ENCODE data around the gene AURKAIP1. TPM values are rescaled to one million over a fixed set of nuclear protein-coding genes. Genes with fewer than 3 reads are reported as not detected.

The AURKAIP1 gene
- total and polyA plus RNA-seq, 2 of the 13 experiments (the other 11 are each of a cell fraction or from before 2014, with no cell fraction given), result 69.5 to 175 TPM

GRCh38 chr1:1407636-1408318 lies 32.8 kb upstream of the AURKAIP1 start:
- H3K27me3 ChIP-seq (ENCODE audit: control insufficient read depth in 1 of 2, insufficient read depth in 2 of 2, low read length in 2 of 2), result no peaks in the 10 kb centered on the region
- H3K9ac ChIP-seq (ENCODE audit: insufficient read depth, low read depth, low read length), result peak overlapping the region; percentile 96
- peaks cover 5 to 12% of the 10 kb centered on the region in 2 experiments; a peak in 3 of 5 replicates for H3K36me3 ChIP-seq (replicated peaks in 1 of 2; ENCODE audit: control insufficient read depth in 1 of 2, insufficient read depth in 2 of 2, low read length in 2 of 2)
- in situ Hi-C loops (cut with HindIII; ENCODE audit: extremely low pct_ligation_motif_present, low pct_unique_long_range_greater_than_20kb) (no loop called here), intact Hi-C loops (cut with micrococcal nuclease; ENCODE audit: unreplicated experiment) (loop anchor here (5.0 kb wide), 1 partner anchor 35 kb away; no protein-coding TSS in a partner anchor)
- H3K4me2 ChIP-seq (ENCODE audit: low read depth, low read length), result peak overlapping the region; percentile 81
- no peak overlapping the region for H2AFZ ChIP-seq (ENCODE audit: low read length)
- no TSS peak for BruUV-seq (replicated peaks)
- ATAC-seq (peak; percentile 39), FAIRE-seq (no peak), DNase-seq (ENCODE audit: low spot score) (no peak)
- H3K9me3 ChIP-seq (ENCODE audit: low read length), result no peaks in the 10 kb centered on the region
- H3K4me3 ChIP-seq (replicated peaks in 1 of 3; ENCODE audit: insufficient read depth in 1 of 3, low read depth in 2 of 3, low read length in 3 of 3), result peak overlapping the region; percentile 81 to 89 (median 87)
- peaks cover 42% of the 10 kb centered on the region for H3K4me1 ChIP-seq (ENCODE audit: insufficient read depth, low read length)
- H3K27ac ChIP-seq (ENCODE audit: extremely low read length, insufficient read depth, low read length), result peak overlapping the region; percentile 91
- ChIA-PET CTCF (ENCODE audit: low intra/inter-chr PET ratio, low total read pairs) (interaction anchor here (1.3 kb wide), 1 partner anchor 33 kb away, joined by 3 read pairs; no protein-coding TSS in a partner anchor), POLR2A (interaction anchor here (0.7 to 12.4 kb wide), 15 partner anchors 8 to 104 kb away, joined by 3 to 355 read pairs (median 4); partner anchors contain the start of genes ANKRD65, AURKAIP1, CCNL2 and VWA1)
- WGBS (ENCODE audit: low lambda C conversion rate), result 6% methylated on average over 15 of the region's 41 CpGs
- peaks cover 18% of the 10 kb centered on the region; the same call in 1 of the 2 replicates for H4K20me1 ChIP-seq (ENCODE audit: insufficient read depth, low read length)
- H3K79me2 ChIP-seq (ENCODE audit: insufficient read depth, low read length), result peaks cover 38% of the 10 kb centered on the region
- no peak for TF ChIP-seq ZSCAN5A (CRISPR knock-in tag; IDR thresholded peaks at IDR 0.05; ENCODE audit: borderline replicate concordance)
- no peak for TF ChIP-seq IRF1 (CRISPR knock-in tag; IDR thresholded peaks at IDR 0.05; ENCODE audit: low read depth)
- no peak for TF ChIP-seq ATF7 (IDR thresholded peaks at IDR 0.05)
- TF ChIP-seq ATF7 (CRISPR knock-in tag; IDR thresholded peaks at IDR 0.05), result peak; percentile 1; the same call in 1 of the 2 replicates
- TF ChIP-seq MTA1 (CRISPR knock-in tag; IDR thresholded peaks at IDR 0.05; ENCODE audit: borderline replicate concordance), result peak; percentile 4; the same call in 1 of the 2 replicates
- 0 out of 2 replicates have a peak, but pooled peaks have one; percentile 32 for TF ChIP-seq SNAPC2 (CRISPR knock-in tag; IDR thresholded peaks at IDR 0.05)
- no peak for TF ChIP-seq ZFP82 (CRISPR knock-in tag; IDR thresholded peaks at IDR 0.05; ENCODE audit: borderline replicate concordance)
- no peak for TF ChIP-seq ZFY (CRISPR knock-in tag; IDR thresholded peaks at IDR 0.05)
- TF ChIP-seq STAT5B (CRISPR knock-in tag; IDR thresholded peaks at IDR 0.05), result no peak
- TF ChIP-seq ZMYM3 (CRISPR knock-in tag; IDR thresholded peaks at IDR 0.05), result peak; percentile 79
- peak; percentile 12; the same call in 1 of the 2 replicates for TF ChIP-seq ZNF280D (CRISPR knock-in tag; IDR thresholded peaks at IDR 0.05)
- peak; percentile 83 for TF ChIP-seq AGO2 (optimal IDR thresholded peaks at IDR 0.05; ENCODE audit: low read depth, low read length)
- no peak for TF ChIP-seq ZFP1 (CRISPR knock-in tag; IDR thresholded peaks at IDR 0.05)
- TF ChIP-seq ZBTB8A (CRISPR knock-in tag; IDR thresholded peaks at IDR 0.05; ENCODE audit: borderline replicate concordance, low read depth), result no peak
- no peak for TF ChIP-seq ETV5 (CRISPR knock-in tag; IDR thresholded peaks at IDR 0.05; ENCODE audit: borderline replicate concordance)
- 0 out of 2 replicates have a peak, but pooled peaks have one; percentile 15 for TF ChIP-seq ONECUT2 (CRISPR knock-in tag; IDR thresholded peaks at IDR 0.05)
- TF ChIP-seq HOXA5 (CRISPR knock-in tag; IDR thresholded peaks at IDR 0.05), result 0 out of 2 replicates have a peak, but pooled peaks have one; percentile 16
- TF ChIP-seq KDM1A (CRISPR knock-in tag; IDR thresholded peaks at IDR 0.05), result 0 out of 2 replicates have a peak, but pooled peaks have one; percentile 16
- TF ChIP-seq ZKSCAN1 (IDR thresholded peaks at IDR 0.05; ENCODE audit: low read length), result no peak
- TF ChIP-seq ASH2L (IDR thresholded peaks at IDR 0.05; ENCODE audit: insufficient read length, low read depth, low read length), result peak; percentile 30
